ENCODE results near the gene MOB2.

Gene MOB2

DNA sequence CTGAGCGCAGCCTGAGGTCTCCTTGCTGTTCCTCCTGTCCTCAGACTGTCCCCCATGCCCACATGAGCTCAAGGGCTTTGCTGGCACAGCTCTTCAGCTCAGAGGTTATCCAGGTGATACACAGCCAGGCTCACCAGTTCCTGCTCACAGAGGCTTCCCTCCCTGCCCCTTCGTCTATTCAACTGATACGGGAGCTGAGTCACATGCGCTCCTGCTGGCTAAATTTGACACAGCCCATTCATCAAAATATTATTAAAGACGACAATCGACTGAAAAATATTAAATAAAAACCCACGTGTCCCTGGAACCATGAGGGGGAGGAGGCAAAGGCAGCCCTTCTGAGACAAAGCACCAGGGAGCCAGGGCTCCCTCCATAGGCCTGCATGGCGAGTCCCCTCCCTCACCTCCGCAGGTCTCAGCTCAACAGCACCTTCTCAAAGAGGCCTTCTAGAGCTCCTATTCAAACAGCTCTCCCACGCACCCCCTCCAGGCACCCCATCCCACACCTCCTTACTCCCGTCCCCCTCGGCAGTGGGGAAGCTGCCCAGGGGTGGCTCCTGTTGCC lies 45.0 kb upstream of the MOB2 start:
- no peak for TF ChIP-seq ZFP3 (CRISPR knock-in tag; IDR thresholded peaks at IDR 0.05)
- peak; percentile 39; the same call in 2 of the 3 replicates for ATAC-seq

GRCh38 chr11:1530686-1531448 lies 44.3 kb upstream of the MOB2 start:
- ATAC-seq = no peak
- no peak for TF ChIP-seq POU6F1 (CRISPR knock-in tag; IDR thresholded peaks at IDR 0.05; ENCODE audit: borderline replicate concordance, low read depth)
- no peak for TF ChIP-seq ZNF8 (CRISPR knock-in tag; IDR thresholded peaks at IDR 0.05)
- no peak for TF ChIP-seq ARNTL (CRISPR knock-in tag; IDR thresholded peaks at IDR 0.05; ENCODE audit: borderline replicate concordance, low read depth)
- no peak for TF ChIP-seq ISL1 (CRISPR knock-in tag; IDR thresholded peaks at IDR 0.05)
- no peak for TF ChIP-seq ESRRG (CRISPR knock-in tag; IDR thresholded peaks at IDR 0.05)
- TF ChIP-seq, protein P1, sequence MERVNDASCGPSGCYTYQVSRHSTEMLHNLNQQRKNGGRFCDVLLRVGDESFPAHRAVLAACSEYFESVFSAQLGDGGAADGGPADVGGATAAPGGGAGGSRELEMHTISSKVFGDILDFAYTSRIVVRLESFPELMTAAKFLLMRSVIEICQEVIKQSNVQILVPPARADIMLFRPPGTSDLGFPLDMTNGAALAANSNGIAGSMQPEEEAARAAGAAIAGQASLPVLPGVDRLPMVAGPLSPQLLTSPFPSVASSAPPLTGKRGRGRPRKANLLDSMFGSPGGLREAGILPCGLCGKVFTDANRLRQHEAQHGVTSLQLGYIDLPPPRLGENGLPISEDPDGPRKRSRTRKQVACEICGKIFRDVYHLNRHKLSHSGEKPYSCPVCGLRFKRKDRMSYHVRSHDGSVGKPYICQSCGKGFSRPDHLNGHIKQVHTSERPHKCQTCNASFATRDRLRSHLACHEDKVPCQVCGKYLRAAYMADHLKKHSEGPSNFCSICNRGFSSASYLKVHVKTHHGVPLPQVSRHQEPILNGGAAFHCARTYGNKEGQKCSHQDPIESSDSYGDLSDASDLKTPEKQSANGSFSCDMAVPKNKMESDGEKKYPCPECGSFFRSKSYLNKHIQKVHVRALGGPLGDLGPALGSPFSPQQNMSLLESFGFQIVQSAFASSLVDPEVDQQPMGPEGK (CRISPR knock-in tag; IDR thresholded peaks at IDR 0.05; ENCODE audit: borderline replicate concordance) = no peak

DNA sequence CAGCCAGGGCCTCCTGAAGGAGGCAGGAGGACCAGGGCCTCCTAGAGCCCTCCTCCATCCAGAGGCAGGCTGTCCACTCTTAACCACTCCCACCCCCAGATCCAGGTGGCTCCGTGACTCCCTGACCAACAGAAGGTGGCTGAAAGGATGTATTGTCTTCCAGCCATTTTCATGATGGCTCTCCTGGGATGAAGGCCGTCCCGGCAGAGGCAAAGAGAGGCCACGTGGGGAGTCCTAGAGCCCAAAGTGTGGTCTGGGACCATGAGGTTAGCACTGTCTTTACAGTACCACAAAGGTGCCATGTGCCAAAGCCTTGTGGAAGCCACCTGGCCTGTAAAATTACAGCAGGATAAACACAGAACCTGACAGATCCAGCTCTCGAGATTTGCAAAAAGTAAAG lies 43.2 kb upstream of the MOB2 start:
- TF ChIP-seq OSR1 (CRISPR knock-in tag; IDR thresholded peaks at IDR 0.05) (no peak), ZNF565 (CRISPR knock-in tag; conservative IDR thresholded peaks at IDR 0.05; ENCODE audit: low read depth) (no peak), BACH2 (CRISPR knock-in tag; IDR thresholded peaks at IDR 0.05; ENCODE audit: borderline replicate concordance) (no peak), SNAI2 (CRISPR knock-in tag; IDR thresholded peaks at IDR 0.05) (no peak), PPARA (CRISPR knock-in tag; IDR thresholded peaks at IDR 0.05; ENCODE audit: borderline replicate concordance) (no peak), RARB (CRISPR knock-in tag; IDR thresholded peaks at IDR 0.05) (no peak), ZNF70 (CRISPR knock-in tag; IDR thresholded peaks at IDR 0.05) (no peak), ZC3H10 (CRISPR knock-in tag; IDR thresholded peaks at IDR 0.05) (no peak), POU6F1 (CRISPR knock-in tag; IDR thresholded peaks at IDR 0.05; ENCODE audit: borderline replicate concordance, low read depth) (no peak), ZFP30 (CRISPR knock-in tag; IDR thresholded peaks at IDR 0.05) (no peak), ZFP3 (CRISPR knock-in tag; IDR thresholded peaks at IDR 0.05) (no peak), ISL1 (CRISPR knock-in tag; IDR thresholded peaks at IDR 0.05) (no peak)
- TF ChIP-seq, protein P2, sequence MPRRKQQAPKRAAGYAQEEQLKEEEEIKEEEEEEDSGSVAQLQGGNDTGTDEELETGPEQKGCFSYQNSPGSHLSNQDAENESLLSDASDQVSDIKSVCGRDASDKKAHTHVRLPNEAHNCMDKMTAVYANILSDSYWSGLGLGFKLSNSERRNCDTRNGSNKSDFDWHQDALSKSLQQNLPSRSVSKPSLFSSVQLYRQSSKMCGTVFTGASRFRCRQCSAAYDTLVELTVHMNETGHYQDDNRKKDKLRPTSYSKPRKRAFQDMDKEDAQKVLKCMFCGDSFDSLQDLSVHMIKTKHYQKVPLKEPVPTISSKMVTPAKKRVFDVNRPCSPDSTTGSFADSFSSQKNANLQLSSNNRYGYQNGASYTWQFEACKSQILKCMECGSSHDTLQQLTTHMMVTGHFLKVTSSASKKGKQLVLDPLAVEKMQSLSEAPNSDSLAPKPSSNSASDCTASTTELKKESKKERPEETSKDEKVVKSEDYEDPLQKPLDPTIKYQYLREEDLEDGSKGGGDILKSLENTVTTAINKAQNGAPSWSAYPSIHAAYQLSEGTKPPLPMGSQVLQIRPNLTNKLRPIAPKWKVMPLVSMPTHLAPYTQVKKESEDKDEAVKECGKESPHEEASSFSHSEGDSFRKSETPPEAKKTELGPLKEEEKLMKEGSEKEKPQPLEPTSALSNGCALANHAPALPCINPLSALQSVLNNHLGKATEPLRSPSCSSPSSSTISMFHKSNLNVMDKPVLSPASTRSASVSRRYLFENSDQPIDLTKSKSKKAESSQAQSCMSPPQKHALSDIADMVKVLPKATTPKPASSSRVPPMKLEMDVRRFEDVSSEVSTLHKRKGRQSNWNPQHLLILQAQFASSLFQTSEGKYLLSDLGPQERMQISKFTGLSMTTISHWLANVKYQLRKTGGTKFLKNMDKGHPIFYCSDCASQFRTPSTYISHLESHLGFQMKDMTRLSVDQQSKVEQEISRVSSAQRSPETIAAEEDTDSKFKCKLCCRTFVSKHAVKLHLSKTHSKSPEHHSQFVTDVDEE (CRISPR knock-in tag; IDR thresholded peaks at IDR 0.05) = no peak
- TF ChIP-seq, protein P3, sequence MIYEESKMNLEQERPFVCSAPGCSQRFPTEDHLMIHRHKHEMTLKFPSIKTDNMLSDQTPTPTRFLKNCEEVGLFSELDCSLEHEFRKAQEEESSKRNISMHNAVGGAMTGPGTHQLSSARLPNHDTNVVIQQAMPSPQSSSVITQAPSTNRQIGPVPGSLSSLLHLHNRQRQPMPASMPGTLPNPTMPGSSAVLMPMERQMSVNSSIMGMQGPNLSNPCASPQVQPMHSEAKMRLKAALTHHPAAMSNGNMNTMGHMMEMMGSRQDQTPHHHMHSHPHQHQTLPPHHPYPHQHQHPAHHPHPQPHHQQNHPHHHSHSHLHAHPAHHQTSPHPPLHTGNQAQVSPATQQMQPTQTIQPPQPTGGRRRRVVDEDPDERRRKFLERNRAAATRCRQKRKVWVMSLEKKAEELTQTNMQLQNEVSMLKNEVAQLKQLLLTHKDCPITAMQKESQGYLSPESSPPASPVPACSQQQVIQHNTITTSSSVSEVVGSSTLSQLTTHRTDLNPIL (CRISPR knock-in tag; IDR thresholded peaks at IDR 0.05; ENCODE audit: low read depth) = no peak
- TF ChIP-seq, protein P1 (CRISPR knock-in tag; IDR thresholded peaks at IDR 0.05; ENCODE audit: borderline replicate concordance) = no peak

More for the DNA sequence above, 43.2 kb upstream of the MOB2 start:
- ATAC-seq = no peak
